ENCODE measurements around the gene OPCML. TPM values are rescaled to one million over a fixed set of nuclear protein-coding genes. Genes with fewer than 3 reads are reported as not detected.

Gene OPCML
- total RNA-seq, 2 donors from 2014 or later, result not detected

- Histone ChIP-seq H3K36me3 (no peaks in the 10 kb centered on the region), H3K27ac (no peak overlapping the region), H3K4me3 (no peak overlapping the region), H3K27me3 (replicated peaks; ENCODE audit: insufficient read depth) (no peaks in the 10 kb centered on the region), H3K9me3 (no peaks in the 10 kb centered on the region), H3K4me1 (ENCODE audit: control insufficient read depth in 1 of 2, low read depth in 2 of 2) (no peaks in the 10 kb centered on the region)
- DNase-seq (ENCODE audit: low spot score) (no peak), ATAC-seq (ENCODE audit: insufficient number of reproducible peaks, low FRiP score, low read depth) (no peak)
- TF ChIP-seq, protein P1, sequence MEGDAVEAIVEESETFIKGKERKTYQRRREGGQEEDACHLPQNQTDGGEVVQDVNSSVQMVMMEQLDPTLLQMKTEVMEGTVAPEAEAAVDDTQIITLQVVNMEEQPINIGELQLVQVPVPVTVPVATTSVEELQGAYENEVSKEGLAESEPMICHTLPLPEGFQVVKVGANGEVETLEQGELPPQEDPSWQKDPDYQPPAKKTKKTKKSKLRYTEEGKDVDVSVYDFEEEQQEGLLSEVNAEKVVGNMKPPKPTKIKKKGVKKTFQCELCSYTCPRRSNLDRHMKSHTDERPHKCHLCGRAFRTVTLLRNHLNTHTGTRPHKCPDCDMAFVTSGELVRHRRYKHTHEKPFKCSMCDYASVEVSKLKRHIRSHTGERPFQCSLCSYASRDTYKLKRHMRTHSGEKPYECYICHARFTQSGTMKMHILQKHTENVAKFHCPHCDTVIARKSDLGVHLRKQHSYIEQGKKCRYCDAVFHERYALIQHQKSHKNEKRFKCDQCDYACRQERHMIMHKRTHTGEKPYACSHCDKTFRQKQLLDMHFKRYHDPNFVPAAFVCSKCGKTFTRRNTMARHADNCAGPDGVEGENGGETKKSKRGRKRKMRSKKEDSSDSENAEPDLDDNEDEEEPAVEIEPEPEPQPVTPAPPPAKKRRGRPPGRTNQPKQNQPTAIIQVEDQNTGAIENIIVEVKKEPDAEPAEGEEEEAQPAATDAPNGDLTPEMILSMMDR (IDR thresholded peaks at IDR 0.05), result no peak
These were observed 893.9 kb downstream of the OPCML start for GRCh38 chr11:132638423-132638822.

DNA sequence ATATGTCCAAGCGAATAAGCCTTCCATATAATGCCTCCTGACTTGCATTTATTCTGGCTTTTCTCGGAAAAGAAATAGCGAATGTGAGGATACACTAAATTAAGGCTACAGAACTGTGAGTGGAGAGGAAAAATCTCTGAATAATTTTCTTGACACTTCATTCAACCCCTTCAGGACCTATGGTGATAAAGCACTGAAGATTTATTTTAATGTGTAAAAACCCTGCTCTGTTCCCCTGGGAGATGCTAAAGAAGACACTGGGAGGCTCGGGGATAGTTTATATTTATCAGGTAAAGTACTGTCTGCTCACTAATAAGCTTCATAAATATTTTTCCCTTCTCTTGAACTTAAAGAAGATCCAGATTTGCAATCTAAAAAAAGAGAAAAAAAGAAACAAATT is 895.8 kb downstream of the OPCML start:
- TF ChIP-seq, protein P1 (IDR thresholded peaks at IDR 0.05), result no peak
- Histone ChIP-seq H3K9me3 (no peaks in the 10 kb centered on the region), H3K27ac (no peak overlapping the region), H3K36me3 (no peaks in the 10 kb centered on the region), H3K27me3 (replicated peaks; ENCODE audit: insufficient read depth) (no peaks in the 10 kb centered on the region), H3K4me1 (ENCODE audit: control insufficient read depth in 1 of 2, low read depth in 2 of 2) (no peaks in the 10 kb centered on the region), H3K4me3 (no peak overlapping the region)
- DNase-seq (ENCODE audit: low spot score) (no peak), ATAC-seq (ENCODE audit: insufficient number of reproducible peaks, low FRiP score, low read depth) (no peak)

DNA sequence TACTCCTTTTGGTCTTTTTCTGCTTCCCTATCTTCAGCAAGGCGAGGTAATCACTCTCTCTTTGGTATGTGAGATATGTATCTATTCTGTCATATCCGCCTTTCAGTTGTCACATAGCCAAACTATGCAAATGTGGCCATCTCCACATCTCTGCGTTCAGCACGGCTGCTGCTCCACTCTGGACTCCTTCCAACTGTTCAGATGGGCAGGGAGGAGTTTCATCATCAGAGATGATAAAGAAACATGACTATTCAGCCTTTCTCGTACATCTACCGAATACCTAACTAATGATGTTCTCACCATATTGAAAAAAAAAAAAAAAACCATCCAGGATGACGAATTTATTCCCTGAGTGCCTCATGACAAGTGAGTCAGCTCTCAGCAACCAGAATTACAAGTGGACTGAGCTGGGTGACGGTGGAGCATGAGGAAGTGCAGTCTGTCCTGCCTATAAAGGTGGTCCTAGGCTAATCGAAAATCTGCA is 899.6 kb downstream of the OPCML start:
- Histone ChIP-seq H3K36me3 (no peaks in the 10 kb centered on the region), H3K4me3 (no peak overlapping the region), H3K27me3 (replicated peaks; ENCODE audit: insufficient read depth) (no peaks in the 10 kb centered on the region), H3K27ac (no peak overlapping the region), H3K9me3 (no peaks in the 10 kb centered on the region), H3K4me1 (ENCODE audit: control insufficient read depth in 1 of 2, low read depth in 2 of 2) (no peaks in the 10 kb centered on the region)
- DNase-seq (ENCODE audit: low spot score) (no peak), ATAC-seq (ENCODE audit: insufficient number of reproducible peaks, low FRiP score, low read depth) (no peak)
- TF ChIP-seq, protein P1 (IDR thresholded peaks at IDR 0.05), result no peak

GRCh38 chr11:132631989-132632388 is 900.3 kb downstream of the OPCML start:
- Histone ChIP-seq H3K4me3 (no peak overlapping the region), H3K9me3 (no peaks in the 10 kb centered on the region), H3K36me3 (no peaks in the 10 kb centered on the region), H3K27ac (no peak overlapping the region), H3K4me1 (ENCODE audit: control insufficient read depth in 1 of 2, low read depth in 2 of 2) (no peaks in the 10 kb centered on the region), H3K27me3 (replicated peaks; ENCODE audit: insufficient read depth) (no peaks in the 10 kb centered on the region)
- ATAC-seq (ENCODE audit: insufficient number of reproducible peaks, low FRiP score, low read depth) (no peak), DNase-seq (ENCODE audit: low spot score) (no peak)
- TF ChIP-seq, protein P1 (IDR thresholded peaks at IDR 0.05), result no peak

DNA sequence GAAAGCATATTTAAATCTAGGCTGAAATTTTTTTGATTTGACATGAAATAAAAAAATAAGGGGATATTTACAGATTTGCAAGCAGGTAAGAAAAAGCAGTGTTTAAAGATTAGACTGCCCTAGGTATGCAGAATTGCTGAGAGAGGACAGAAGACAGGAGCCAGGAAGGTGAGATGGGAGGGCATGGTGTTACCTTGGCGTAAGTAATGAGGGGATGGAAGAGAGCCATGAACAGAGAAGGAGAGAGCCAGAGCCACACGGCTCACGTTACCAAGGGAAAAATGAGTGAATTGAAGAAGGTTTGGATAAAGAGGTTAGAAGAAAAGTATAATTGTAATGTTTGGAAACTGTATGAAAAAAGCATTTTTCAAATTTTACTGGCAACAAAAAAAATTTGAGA is 904.3 kb downstream of the OPCML start:
- ATAC-seq (ENCODE audit: insufficient number of reproducible peaks, low FRiP score, low read depth), result no peak
- H3K27me3 ChIP-seq (replicated peaks; ENCODE audit: insufficient read depth), result no peaks in the 10 kb centered on the region
- H3K27ac ChIP-seq, result no peak overlapping the region
- TF ChIP-seq, protein P1 (IDR thresholded peaks at IDR 0.05), result no peak
- no peaks in the 10 kb centered on the region for H3K36me3 ChIP-seq
- H3K9me3 ChIP-seq, result no peaks in the 10 kb centered on the region
- H3K4me1 ChIP-seq (ENCODE audit: control insufficient read depth in 1 of 2, low read depth in 2 of 2), result no peaks in the 10 kb centered on the region
- no peak for DNase-seq (ENCODE audit: low spot score)
- H3K4me3 ChIP-seq, result no peak overlapping the region

Measured in thoracic aorta (tissue), 2 donors.